ENCODE results near the gene YY1AP1.
"Not testable (repeated sequence)": the region's sequence is repeated elsewhere in the genome, so short reads cannot be mapped to it uniquely, and the experiment has no call there.

YY1AP1 gene

DNA sequence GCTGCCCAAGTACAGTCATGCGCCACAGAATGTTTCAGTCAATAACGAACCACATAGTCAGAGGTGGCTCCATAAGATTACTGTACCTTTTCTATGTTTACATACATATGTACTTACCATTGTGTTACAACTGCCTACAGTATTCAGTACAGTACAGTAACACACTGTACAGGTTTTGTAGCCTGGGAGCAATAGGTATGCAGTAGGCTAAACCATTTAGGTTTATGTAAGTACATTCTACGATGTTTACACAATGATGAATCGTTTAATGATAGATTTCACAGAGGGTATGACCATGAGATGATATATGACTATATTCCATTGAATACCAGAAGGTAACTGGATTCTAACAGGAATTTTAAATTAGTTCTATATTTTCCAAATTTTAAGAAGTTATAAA is 10.5 kb downstream of the YY1AP1 start:
- H3K36me3 ChIP-seq (ENCODE audit: control insufficient read depth, insufficient read depth, low read length): peaks cover 23% of the 10 kb centered on the region
- H3K27ac ChIP-seq (ENCODE audit: insufficient read depth, low read depth, low read length, poor library complexity, severe bottlenecking): no peak overlapping the region
- WGBS, 2 experiments: 96 to 98% methylated on average over 3 to 4 of the region's 4 CpGs
- H3K27me3 ChIP-seq (ENCODE audit: control insufficient read depth, insufficient read depth, low read length, poor library complexity, severe bottlenecking): no peaks in the 10 kb centered on the region
- H3K9me3 ChIP-seq (ENCODE audit: control insufficient read depth, low read length): no peaks in the 10 kb centered on the region
- H3K4me1 ChIP-seq (ENCODE audit: control insufficient read depth, insufficient read depth, low read length): no peaks in the 10 kb centered on the region
- H3K4me3 ChIP-seq (ENCODE audit: insufficient read depth, low read depth, low read length): no peak overlapping the region

DNA sequence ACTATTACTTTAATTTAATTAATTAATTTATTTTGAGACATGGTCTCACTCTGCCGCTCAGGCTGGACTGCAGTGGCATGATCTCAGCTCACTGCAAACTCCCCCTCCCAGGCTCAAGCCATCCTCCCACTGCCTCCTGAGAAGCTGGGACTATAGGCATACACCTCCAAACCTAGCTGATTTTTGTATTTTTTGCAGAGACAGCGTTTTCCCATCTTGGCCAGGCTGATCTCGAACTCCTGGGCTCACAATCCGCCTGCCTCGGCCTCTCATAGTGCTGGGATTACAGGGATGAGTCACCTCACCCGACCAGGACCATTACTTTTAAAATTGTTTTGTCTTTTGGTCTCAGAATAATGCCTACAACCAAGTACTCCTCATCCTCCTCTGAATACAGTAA is 15.6 kb downstream of the YY1AP1 start:
- peaks cover 51% of the 10 kb centered on the region for H3K36me3 ChIP-seq (ENCODE audit: control insufficient read depth, insufficient read depth, low read length)

DNA sequence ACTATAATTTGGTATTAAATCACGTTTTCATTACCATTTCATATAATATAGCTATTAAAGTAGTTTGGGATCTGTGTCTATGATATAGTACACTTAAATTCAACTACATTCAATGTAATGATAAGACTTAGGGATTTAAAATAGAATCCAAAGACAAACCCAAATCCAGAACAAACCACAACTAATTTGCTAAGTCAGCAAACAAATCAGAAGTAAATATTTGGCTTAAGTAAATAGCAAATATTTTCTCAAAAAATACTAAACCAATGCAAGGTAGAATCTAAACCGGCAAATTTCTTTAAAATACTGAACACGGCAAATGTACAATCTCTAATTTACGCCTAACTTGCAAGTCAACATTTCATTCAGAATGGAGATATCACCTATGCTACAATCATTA is 16.8 kb downstream of the YY1AP1 start:
- Histone ChIP-seq H3K4me3 (ENCODE audit: insufficient read depth, low read depth, low read length) (no peak overlapping the region), H3K36me3 (ENCODE audit: control insufficient read depth, insufficient read depth, low read length) (peaks cover 60% of the 10 kb centered on the region), H3K9me3 (ENCODE audit: control insufficient read depth, low read length) (no peaks in the 10 kb centered on the region), H3K27me3 (ENCODE audit: control insufficient read depth, insufficient read depth, low read length, poor library complexity, severe bottlenecking) (no peaks in the 10 kb centered on the region), H3K27ac (ENCODE audit: insufficient read depth, low read depth, low read length, poor library complexity, severe bottlenecking) (no peak overlapping the region), H3K4me1 (ENCODE audit: control insufficient read depth, insufficient read depth, low read length) (no peaks in the 10 kb centered on the region)
- WGBS, 2 experiments: 91 to 100% methylated on average over 3 of the region's 4 CpGs

More for the DNA sequence above, 15.6 kb downstream of the YY1AP1 start:
- WGBS, 2 experiments: 93% methylated on average over 6 of the region's 6 CpGs
- Histone ChIP-seq H3K4me1 (ENCODE audit: control insufficient read depth, insufficient read depth, low read length) (no peaks in the 10 kb centered on the region), H3K9me3 (ENCODE audit: control insufficient read depth, low read length) (no peaks in the 10 kb centered on the region), H3K4me3 (ENCODE audit: insufficient read depth, low read depth, low read length) (no peak overlapping the region), H3K27me3 (ENCODE audit: control insufficient read depth, insufficient read depth, low read length, poor library complexity, severe bottlenecking) (no peaks in the 10 kb centered on the region), H3K27ac (ENCODE audit: insufficient read depth, low read depth, low read length, poor library complexity, severe bottlenecking) (no peak overlapping the region)

DNA sequence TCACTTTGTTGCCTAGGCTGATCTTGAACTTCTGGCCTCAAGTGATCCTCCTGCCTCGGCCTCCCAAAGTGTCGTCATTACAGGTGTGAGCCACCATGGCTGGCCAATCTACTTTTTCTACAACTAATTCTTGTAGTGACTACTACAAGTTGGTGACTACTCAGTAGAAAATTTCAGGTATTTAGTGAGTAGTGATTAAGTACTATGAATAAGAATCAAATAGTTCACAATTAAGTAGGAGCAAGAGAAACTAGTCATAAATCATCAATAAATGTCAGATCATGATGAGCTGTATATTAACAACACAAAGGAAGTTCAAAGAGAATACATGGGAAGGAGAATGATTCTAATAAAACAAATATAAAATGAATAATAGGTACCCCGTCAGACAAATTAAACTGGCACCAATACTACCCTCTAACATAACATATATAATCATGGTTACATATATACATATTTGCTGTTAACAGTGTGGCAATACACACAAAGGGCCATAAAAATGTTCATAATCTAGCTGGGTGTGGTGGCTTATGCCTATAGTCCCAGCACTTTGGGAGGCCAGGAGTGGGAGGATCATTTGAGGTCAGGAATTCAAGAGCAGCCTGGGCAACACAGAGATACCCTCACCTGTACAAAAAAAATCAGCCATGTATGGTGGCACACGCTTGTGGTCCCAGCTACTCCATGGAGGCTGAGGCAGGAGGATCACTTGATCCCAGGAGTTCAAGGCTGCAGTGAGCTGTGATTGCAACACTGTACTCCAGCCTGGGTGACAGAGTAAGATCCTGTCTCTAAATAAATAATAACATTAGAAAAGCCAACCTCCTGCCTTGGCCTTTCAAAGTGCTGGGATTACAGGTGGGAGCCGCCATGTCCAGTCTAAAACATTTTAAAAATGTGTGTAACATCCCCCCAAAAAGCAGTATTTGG is 19.1 kb downstream of the YY1AP1 start:
- H3K36me3 ChIP-seq (ENCODE audit: control insufficient read depth, insufficient read depth, low read length): peaks cover 59% of the 10 kb centered on the region
- no peaks in the 10 kb centered on the region for H3K27me3 ChIP-seq (ENCODE audit: control insufficient read depth, insufficient read depth, low read length, poor library complexity, severe bottlenecking)
- 93 to 95% methylated on average over 4 of the region's 5 CpGs for WGBS, 2 experiments
- H3K9me3 ChIP-seq (ENCODE audit: control insufficient read depth, low read length): no peaks in the 10 kb centered on the region
- H3K27ac ChIP-seq (ENCODE audit: insufficient read depth, low read depth, low read length, poor library complexity, severe bottlenecking): no peak overlapping the region
- H3K4me1 ChIP-seq (ENCODE audit: control insufficient read depth, insufficient read depth, low read length): no peaks in the 10 kb centered on the region
- H3K4me3 ChIP-seq (ENCODE audit: insufficient read depth, low read depth, low read length): no peak overlapping the region

- not testable (repeated sequence) for H3K4me3 ChIP-seq (ENCODE audit: insufficient read depth, low read depth, low read length); H3K9me3 ChIP-seq (ENCODE audit: control insufficient read depth, low read length); H3K4me1 ChIP-seq (ENCODE audit: control insufficient read depth, insufficient read depth, low read length); H3K27me3 ChIP-seq (ENCODE audit: control insufficient read depth, insufficient read depth, low read length, poor library complexity, severe bottlenecking); H3K27ac ChIP-seq (ENCODE audit: insufficient read depth, low read depth, low read length, poor library complexity, severe bottlenecking)
- peaks cover 25% of the 10 kb centered on the region for H3K36me3 ChIP-seq (ENCODE audit: control insufficient read depth, insufficient read depth, low read length)
- WGBS, 2 experiments: 100% methylated on average over 1 of the region's 4 CpGs; no CpG with 5 or more reads in 1 of the 2 experiments
Measured at GRCh38 chr1:155661239-155661638, 27.3 kb downstream of the YY1AP1 start.

- no peak overlapping the region for H3K4me3 ChIP-seq (ENCODE audit: insufficient read depth, low read depth, low read length)
- peaks cover 12% of the 10 kb centered on the region for H3K36me3 ChIP-seq (ENCODE audit: control insufficient read depth, insufficient read depth, low read length)
Measured at GRCh38 chr1:155657463-155657862, 31.1 kb downstream of the YY1AP1 start.

DNA sequence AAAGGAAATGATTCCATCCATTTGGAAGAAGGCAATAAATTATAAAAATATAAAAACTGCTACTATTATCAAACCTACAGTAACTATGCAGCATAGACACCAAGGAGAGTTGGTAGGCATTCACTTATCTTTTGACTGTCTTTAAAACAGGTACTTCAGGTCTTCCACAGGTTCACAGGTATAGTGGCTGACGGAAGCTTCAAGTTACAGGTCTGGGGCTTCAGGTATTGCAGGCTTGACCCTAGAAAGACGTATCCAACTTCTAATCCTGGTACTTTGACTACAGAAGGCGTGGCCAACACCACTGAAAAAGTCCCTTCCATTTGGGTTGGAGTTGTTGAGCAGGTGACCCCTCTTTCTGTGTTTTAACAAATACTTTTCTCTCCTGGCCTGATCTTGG is 35.6 kb downstream of the YY1AP1 start:
- no peaks in the 10 kb centered on the region for H3K27me3 ChIP-seq (ENCODE audit: control insufficient read depth, insufficient read depth, low read length, poor library complexity, severe bottlenecking)
- H3K9me3 ChIP-seq (ENCODE audit: control insufficient read depth, low read length): no peaks in the 10 kb centered on the region
- no peak overlapping the region for H3K27ac ChIP-seq (ENCODE audit: insufficient read depth, low read depth, low read length, poor library complexity, severe bottlenecking)
- no peaks in the 10 kb centered on the region for H3K36me3 ChIP-seq (ENCODE audit: control insufficient read depth, insufficient read depth, low read length)
- no peaks in the 10 kb centered on the region for H3K4me1 ChIP-seq (ENCODE audit: control insufficient read depth, insufficient read depth, low read length)
- no peak overlapping the region for H3K4me3 ChIP-seq (ENCODE audit: insufficient read depth, low read depth, low read length)
- 87 to 91% methylated on average over 3 of the region's 3 CpGs for WGBS, 2 experiments

More at GRCh38 chr1:155657463-155657862, 31.1 kb downstream of the YY1AP1 start:
- no peaks in the 10 kb centered on the region for H3K9me3 ChIP-seq (ENCODE audit: control insufficient read depth, low read length)
- H3K27ac ChIP-seq (ENCODE audit: insufficient read depth, low read depth, low read length, poor library complexity, severe bottlenecking): no peak overlapping the region
- H3K27me3 ChIP-seq (ENCODE audit: control insufficient read depth, insufficient read depth, low read length, poor library complexity, severe bottlenecking): no peaks in the 10 kb centered on the region
- H3K4me1 ChIP-seq (ENCODE audit: control insufficient read depth, insufficient read depth, low read length): no peaks in the 10 kb centered on the region
- WGBS, 2 experiments: 96% methylated on average over 2 of the region's 2 CpGs

DNA sequence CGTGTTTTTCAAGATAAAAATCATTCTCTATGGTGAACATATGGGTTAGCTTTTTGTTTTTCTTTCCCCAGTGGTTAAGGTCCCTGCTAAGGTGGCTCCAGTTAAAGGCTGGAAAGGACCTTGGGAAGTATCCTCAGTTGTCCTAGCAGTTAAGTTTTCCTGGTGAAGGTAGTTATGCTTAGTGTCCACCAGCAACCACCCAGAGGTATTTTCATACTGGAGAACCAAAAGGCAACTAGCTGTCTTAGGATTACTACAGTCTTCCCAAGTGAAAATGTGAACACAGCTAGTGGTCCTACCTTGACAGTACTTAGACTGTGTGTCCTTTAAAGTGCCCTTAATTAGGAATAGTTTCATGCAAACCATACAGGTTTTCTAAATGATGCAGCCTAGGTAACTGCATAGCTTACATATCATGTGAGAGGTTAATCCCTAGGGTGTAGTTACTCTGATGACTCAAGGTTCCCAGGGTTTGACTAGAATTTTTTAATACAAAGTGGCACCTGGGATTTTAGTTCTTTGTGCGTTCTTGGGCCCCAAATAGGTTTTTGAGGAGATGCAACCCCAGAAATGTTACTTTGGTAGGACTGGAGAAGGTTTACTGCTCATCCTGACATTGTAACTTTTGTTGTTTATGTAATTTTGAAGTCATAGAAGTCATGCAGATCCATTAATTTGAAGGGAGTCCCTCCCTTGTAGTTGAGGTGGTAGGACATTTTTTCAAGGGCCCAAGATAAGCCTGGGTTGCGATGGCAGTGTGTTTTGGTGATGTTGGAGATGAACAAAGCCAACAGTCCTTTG is 36.5 kb downstream of the YY1AP1 start:
- no peaks in the 10 kb centered on the region for H3K4me1 ChIP-seq (ENCODE audit: control insufficient read depth, insufficient read depth, low read length)
- no peaks in the 10 kb centered on the region for H3K27me3 ChIP-seq (ENCODE audit: control insufficient read depth, insufficient read depth, low read length, poor library complexity, severe bottlenecking)
- WGBS, 2 experiments: 86 to 89% methylated on average over 3 of the region's 3 CpGs
- H3K9me3 ChIP-seq (ENCODE audit: control insufficient read depth, low read length): no peaks in the 10 kb centered on the region
- H3K4me3 ChIP-seq (ENCODE audit: insufficient read depth, low read depth, low read length): no peak overlapping the region
- H3K27ac ChIP-seq (ENCODE audit: insufficient read depth, low read depth, low read length, poor library complexity, severe bottlenecking): no peak overlapping the region
- H3K36me3 ChIP-seq (ENCODE audit: control insufficient read depth, insufficient read depth, low read length): no peaks in the 10 kb centered on the region

DNA sequence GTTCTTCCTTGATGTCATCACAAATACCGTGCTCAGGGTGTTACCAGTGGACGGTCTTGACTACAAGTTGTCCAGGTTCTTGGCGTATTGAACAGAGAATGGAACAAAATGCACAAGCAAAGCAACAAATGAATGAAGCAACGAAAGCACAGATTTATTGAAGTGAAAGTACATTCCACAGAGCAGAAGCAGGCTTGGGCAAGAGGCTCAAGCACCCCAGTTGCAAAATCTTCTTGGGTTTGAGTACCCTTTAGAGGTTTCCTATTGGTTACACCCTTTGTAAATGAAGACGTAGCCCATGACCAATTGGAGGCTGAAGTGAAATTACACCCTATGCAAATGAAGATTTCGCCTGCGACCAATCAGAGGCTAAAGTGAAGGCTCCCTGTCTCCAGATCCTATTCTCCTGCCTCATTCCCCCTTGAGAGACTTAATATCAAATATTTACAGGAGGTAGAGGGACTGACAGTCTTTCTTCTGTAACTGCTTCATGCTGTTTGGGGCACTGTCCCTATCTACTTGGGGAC is 38.3 kb downstream of the YY1AP1 start:
- 95% methylated on average over 7 of the region's 7 CpGs for WGBS, 2 experiments
- no peak overlapping the region for H3K27ac ChIP-seq (ENCODE audit: insufficient read depth, low read depth, low read length, poor library complexity, severe bottlenecking)
- no peaks in the 10 kb centered on the region for H3K9me3 ChIP-seq (ENCODE audit: control insufficient read depth, low read length)

DNA sequence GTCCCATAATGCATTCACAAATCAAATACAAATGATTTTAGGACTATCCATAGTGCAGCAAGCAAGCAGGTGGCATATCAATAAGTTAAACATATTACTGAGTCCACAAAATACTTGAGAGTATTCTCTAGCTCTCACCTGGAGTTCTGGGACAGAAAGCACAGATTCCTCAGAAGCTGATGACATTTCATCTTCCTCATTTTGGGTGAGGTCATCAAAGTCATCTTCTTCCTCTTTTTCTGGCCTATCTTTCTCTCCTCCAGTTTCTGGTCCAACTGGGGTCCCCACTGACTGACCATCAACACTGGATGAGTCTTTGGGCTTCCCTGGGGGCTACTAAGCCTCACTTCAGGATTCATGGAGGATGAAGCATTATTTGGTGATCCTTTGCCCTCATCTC is 38.9 kb downstream of the YY1AP1 start:
- Histone ChIP-seq H3K27me3 (ENCODE audit: control insufficient read depth, insufficient read depth, low read length, poor library complexity, severe bottlenecking) (no peaks in the 10 kb centered on the region), H3K4me1 (ENCODE audit: control insufficient read depth, insufficient read depth, low read length) (no peaks in the 10 kb centered on the region), H3K9me3 (ENCODE audit: control insufficient read depth, low read length) (no peaks in the 10 kb centered on the region), H3K27ac (ENCODE audit: insufficient read depth, low read depth, low read length, poor library complexity, severe bottlenecking) (no peak overlapping the region), H3K4me3 (ENCODE audit: insufficient read depth, low read depth, low read length) (no peak overlapping the region), H3K36me3 (ENCODE audit: control insufficient read depth, insufficient read depth, low read length) (no peaks in the 10 kb centered on the region)

More for the DNA sequence above, 38.3 kb downstream of the YY1AP1 start:
- Histone ChIP-seq H3K27me3 (ENCODE audit: control insufficient read depth, insufficient read depth, low read length, poor library complexity, severe bottlenecking) (no peaks in the 10 kb centered on the region), H3K4me3 (ENCODE audit: insufficient read depth, low read depth, low read length) (no peak overlapping the region), H3K4me1 (ENCODE audit: control insufficient read depth, insufficient read depth, low read length) (no peaks in the 10 kb centered on the region), H3K36me3 (ENCODE audit: control insufficient read depth, insufficient read depth, low read length) (no peaks in the 10 kb centered on the region)

All from ectodermal cell (in vitro differentiated cells).